Loucy (cell line): Measurements from ENCODE around the gene SPATA21.

ENCODE experiments used
- H2AFZ ChIP-seq: fragments of 200-600 bp; sonication (generic); 2 replicates; pipeline ENCODE4 v1.6.0; 2016; ENCODE audit warnings: antibody characterized with exemption, mild to moderate bottlenecking, low read length, moderate library complexity
- H3F3A ChIP-seq: fragments of 200-600 bp; 2 replicates; pipeline ENCODE4 v1.6.0; 2016; ENCODE audit warnings: antibody characterized with exemption, low read depth, mild to moderate bottlenecking
- H3K27me3 ChIP-seq: fragments of 200-600 bp; sonication (generic); 2 replicates; pipeline ENCODE4 v1.6.1; 2014; ENCODE audit warnings: low read length, mild to moderate bottlenecking; ENCODE audit not compliant: insufficient read depth, poor library complexity, severe bottlenecking
- H3K36me3 ChIP-seq: fragments of 200-600 bp; sonication (generic); 2 replicates; pipeline ENCODE4 v1.6.1; 2016; ENCODE audit warnings: low read length; ENCODE audit not compliant: insufficient read depth
- H3K4me1 ChIP-seq: fragments of 200-600 bp; sonication (generic); 2 replicates; pipeline ENCODE4 v1.5.1; 2014; ENCODE audit warnings: low read length, mild to moderate bottlenecking; ENCODE audit not compliant: insufficient read depth, poor library complexity, severe bottlenecking
- H3K4me2 ChIP-seq: fragments of 200-600 bp; sonication (generic); 2 replicates; pipeline ENCODE4 v1.6.0; 2014; ENCODE audit warnings: antibody characterized with exemption, low read length, low read depth, mild to moderate bottlenecking; ENCODE audit not compliant: poor library complexity, severe bottlenecking
- H3K4me3 ChIP-seq: fragments of 200-600 bp; sonication (generic); 2 replicates; pipeline ENCODE4 v1.5.1; 2014; ENCODE audit warnings: low read length, mild to moderate bottlenecking, mixed read lengths; ENCODE audit not compliant: poor library complexity, severe bottlenecking
- H3K79me2 ChIP-seq: fragments of 200-600 bp; sonication (generic); 2 replicates; pipeline ENCODE4 v1.6.1; 2014; ENCODE audit warnings: low read length; ENCODE audit not compliant: insufficient read depth
- H3K9ac ChIP-seq: fragments of 200-600 bp; sonication (generic); 2 replicates; pipeline ENCODE4 v1.6.0; 2014; ENCODE audit warnings: mild to moderate bottlenecking, low read depth, low read length, moderate library complexity; ENCODE audit not compliant: poor library complexity, severe bottlenecking
- H3K9me2 ChIP-seq: fragments of 200-600 bp; sonication (generic); replicated peaks from 2 replicates; pipeline ENCODE4 v1.6.1; 2016; ENCODE audit warnings: low read depth, low read length, mixed read lengths
- H3K9me3 ChIP-seq: fragments of 200-600 bp; sonication (generic); 2 replicates; pipeline ENCODE4 v1.6.1; 2014; ENCODE audit warnings: mild to moderate bottlenecking, antibody characterized with exemption, low read length, low read depth; ENCODE audit not compliant: insufficient read depth
- H4K20me1 ChIP-seq: fragments of 200-600 bp; sonication (generic); 2 replicates; pipeline ENCODE4 v1.6.0; 2014; ENCODE audit warnings: antibody characterized with exemption, low read length, mild to moderate bottlenecking; ENCODE audit not compliant: insufficient read depth, poor library complexity, severe bottlenecking
- CTCF ChIP-seq: fragments of 200-600 bp; sonication (generic); conservative IDR thresholded peaks from 2 replicates; pipeline ENCODE4 v1.5.1; 2014; ENCODE audit warnings: mild to moderate bottlenecking, antibody characterized with exemption, low read length
- EZH2phosphoT487 ChIP-seq: fragments of 200-600 bp; IDR thresholded peaks from 2 replicates; pipeline ENCODE4 v1.6.1; 2018; ENCODE audit warnings: antibody characterized with exemption, mild to moderate bottlenecking, moderate library complexity, borderline replicate concordance

Gene SPATA21

GRCh38 chr1:16434501-16434900 is 2.7 kb downstream of the SPATA21 start:
- Histone ChIP-seq H3K27me3 (no peaks in the 10 kb centered on the region), H3K9me3 (no peaks in the 10 kb centered on the region), H2AFZ (no peak overlapping the region), H3K9ac (no peak overlapping the region), H3K4me1 (peaks cover 11% of the 10 kb centered on the region), H4K20me1 (no peaks in the 10 kb centered on the region), H3K79me2 (no peaks in the 10 kb centered on the region), H3K36me3 (no peaks in the 10 kb centered on the region), H3K4me3 (no peak overlapping the region), H3K4me2 (no peak overlapping the region), H3K9me2 (no peaks in the 10 kb centered on the region), H3F3A (no peaks in the 10 kb centered on the region)
- TF ChIP-seq CTCF = no peak

- Histone ChIP-seq H3K9ac (no peak overlapping the region), H3K9me2 (no peaks in the 10 kb centered on the region), H2AFZ (no peak overlapping the region), H3F3A (no peaks in the 10 kb centered on the region), H3K36me3 (no peaks in the 10 kb centered on the region), H3K79me2 (no peaks in the 10 kb centered on the region), H4K20me1 (no peaks in the 10 kb centered on the region), H3K9me3 (no peaks in the 10 kb centered on the region), H3K4me1 (peaks cover 11% of the 10 kb centered on the region), H3K27me3 (no peaks in the 10 kb centered on the region), H3K4me2 (no peak overlapping the region), H3K4me3 (no peak overlapping the region)
- TF ChIP-seq EZH2phosphoT487 = no peak
- TF ChIP-seq CTCF = no peak
Measured at GRCh38 chr1:16434007-16434406, 3.2 kb downstream of the SPATA21 start.

GRCh38 chr1:16433030-16433429 is 4.2 kb downstream of the SPATA21 start:
- Histone ChIP-seq H3K9me3 (no peaks in the 10 kb centered on the region), H3K36me3 (no peaks in the 10 kb centered on the region), H3K4me1 (peaks cover 11% of the 10 kb centered on the region), H3F3A (no peaks in the 10 kb centered on the region), H4K20me1 (no peaks in the 10 kb centered on the region), H3K9me2 (no peaks in the 10 kb centered on the region), H3K9ac (no peak overlapping the region), H3K4me2 (no peak overlapping the region), H3K27me3 (no peaks in the 10 kb centered on the region), H3K79me2 (no peaks in the 10 kb centered on the region), H2AFZ (peak overlapping the region; percentile 42; the same call in 1 of the 2 replicates), H3K4me3 (no peak overlapping the region)
- TF ChIP-seq EZH2phosphoT487 (no peak), CTCF (no peak)
